ENCODE results near the gene SH3BP5L.
A peak's percentile ranks its signal among the peaks of the same experiment; 100 is the strongest.
"Not testable (repeated sequence)": the region's sequence is repeated elsewhere in the genome, so short reads cannot be mapped to it uniquely, and the experiment has no call there.

SH3BP5L gene

DNA sequence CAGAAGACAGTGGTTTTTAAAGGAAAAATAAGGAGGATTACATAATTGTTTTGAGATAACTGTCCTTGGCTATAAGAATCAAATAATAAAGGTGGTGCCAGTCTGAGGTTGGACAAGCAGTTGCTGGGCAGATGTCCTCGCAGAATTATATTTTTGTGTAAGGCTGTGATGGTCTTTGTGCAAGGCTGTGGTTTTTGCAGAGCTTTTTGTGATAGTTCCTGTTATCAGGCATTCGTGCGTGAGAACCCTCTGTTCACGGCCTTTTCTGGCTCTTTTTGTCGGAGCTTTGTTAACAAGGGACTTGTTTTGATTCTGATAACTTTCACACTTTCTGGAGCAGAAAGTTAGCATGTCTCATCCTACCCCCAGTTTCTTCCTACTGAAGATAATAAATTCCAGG lies 33.4 kb downstream of the SH3BP5L start:
- H3K4me1 ChIP-seq (ENCODE audit: low read depth, poor library complexity, severe bottlenecking): peaks cover 42% of the 10 kb centered on the region
- no peak overlapping the region; the same call in 1 of the 2 replicates for H3K4me2 ChIP-seq
- no peaks in the 10 kb centered on the region for H4K20me1 ChIP-seq (ENCODE audit: insufficient read depth)
- H2AFZ ChIP-seq (ENCODE audit: low read depth): no peak overlapping the region
- H3K27ac ChIP-seq: peak overlapping the region; percentile 62; the same call in 1 of the 2 replicates
- no peak for TF ChIP-seq CTCF (conservative IDR thresholded peaks at IDR 0.05; ENCODE audit: low read depth, low read length)
- no peaks in the 10 kb centered on the region for H3K27me3 ChIP-seq (ENCODE audit: insufficient read depth, low read depth)
- no peak overlapping the region for H3K9ac ChIP-seq
- no peaks in the 10 kb centered on the region for H3K79me2 ChIP-seq (ENCODE audit: insufficient read depth, low read depth)
- H3K36me3 ChIP-seq (ENCODE audit: insufficient read depth): no peaks in the 10 kb centered on the region
- H3K4me3 ChIP-seq (IDR thresholded peaks at IDR 0.05; ENCODE audit: insufficient read depth, low read depth, low read length): no peak overlapping the region

GRCh38 chr1:248791010-248791409 lies 34.7 kb downstream of the SH3BP5L start:
- Histone ChIP-seq H3K27ac (no peak overlapping the region), H3K9ac (no peak overlapping the region), H3K4me1 (ENCODE audit: low read depth, poor library complexity, severe bottlenecking) (peaks cover 53% of the 10 kb centered on the region), H3K79me2 (ENCODE audit: insufficient read depth, low read depth) (no peaks in the 10 kb centered on the region), H2AFZ (ENCODE audit: low read depth) (no peak overlapping the region), H3K27me3 (ENCODE audit: insufficient read depth, low read depth) (no peaks in the 10 kb centered on the region), H3K36me3 (ENCODE audit: insufficient read depth) (no peaks in the 10 kb centered on the region), H4K20me1 (ENCODE audit: insufficient read depth) (no peaks in the 10 kb centered on the region), H3K4me3 (IDR thresholded peaks at IDR 0.05; ENCODE audit: insufficient read depth, low read depth, low read length) (no peak overlapping the region), H3K4me2 (no peak overlapping the region)
- no peak for TF ChIP-seq CTCF (conservative IDR thresholded peaks at IDR 0.05; ENCODE audit: low read depth, low read length)

GRCh38 chr1:248790456-248790855 lies 35.3 kb downstream of the SH3BP5L start:
- no peak for TF ChIP-seq CTCF (conservative IDR thresholded peaks at IDR 0.05; ENCODE audit: low read depth, low read length)
- no peaks in the 10 kb centered on the region for H3K36me3 ChIP-seq (ENCODE audit: insufficient read depth)
- no peak overlapping the region for H2AFZ ChIP-seq (ENCODE audit: low read depth)
- H3K27ac ChIP-seq: no peak overlapping the region
- H3K4me1 ChIP-seq (ENCODE audit: low read depth, poor library complexity, severe bottlenecking): peaks cover 57% of the 10 kb centered on the region
- H3K79me2 ChIP-seq (ENCODE audit: insufficient read depth, low read depth): no peaks in the 10 kb centered on the region
- no peak overlapping the region for H3K9ac ChIP-seq
- no peak overlapping the region for H3K4me2 ChIP-seq
- no peak overlapping the region for H3K4me3 ChIP-seq (IDR thresholded peaks at IDR 0.05; ENCODE audit: insufficient read depth, low read depth, low read length)
- H3K27me3 ChIP-seq (ENCODE audit: insufficient read depth, low read depth): no peaks in the 10 kb centered on the region
- H4K20me1 ChIP-seq (ENCODE audit: insufficient read depth): no peaks in the 10 kb centered on the region

DNA sequence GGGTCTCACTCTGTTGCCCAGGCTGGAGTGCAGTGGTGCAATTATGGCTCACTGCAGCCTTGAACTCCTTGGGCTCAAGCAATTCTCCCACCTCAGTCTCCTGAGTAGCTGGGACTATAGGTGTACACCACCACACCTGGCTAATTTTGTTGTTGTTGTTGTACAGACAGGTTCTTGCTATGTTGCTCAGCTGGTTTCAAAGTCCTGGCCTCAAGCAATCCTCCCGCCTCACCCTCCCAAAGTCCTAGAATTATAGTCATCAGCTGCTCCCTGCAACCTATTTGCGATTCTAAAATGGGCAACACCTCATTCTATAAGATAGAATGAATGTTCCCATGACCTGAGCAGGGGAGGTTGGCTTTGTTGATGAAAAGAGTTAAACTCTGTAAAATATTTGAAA lies 36.4 kb downstream of the SH3BP5L start:
- not testable (repeated sequence) for H3K4me3 ChIP-seq (IDR thresholded peaks at IDR 0.05; ENCODE audit: insufficient read depth, low read depth, low read length); H3K27me3 ChIP-seq (ENCODE audit: insufficient read depth, low read depth); H2AFZ ChIP-seq (ENCODE audit: low read depth); H3K27ac ChIP-seq; H3K4me2 ChIP-seq; H3K36me3 ChIP-seq (ENCODE audit: insufficient read depth); H4K20me1 ChIP-seq (ENCODE audit: insufficient read depth); H3K9ac ChIP-seq; H3K79me2 ChIP-seq (ENCODE audit: insufficient read depth, low read depth)
- peaks cover 50% of the 10 kb centered on the region for H3K4me1 ChIP-seq (ENCODE audit: low read depth, poor library complexity, severe bottlenecking)

DNA sequence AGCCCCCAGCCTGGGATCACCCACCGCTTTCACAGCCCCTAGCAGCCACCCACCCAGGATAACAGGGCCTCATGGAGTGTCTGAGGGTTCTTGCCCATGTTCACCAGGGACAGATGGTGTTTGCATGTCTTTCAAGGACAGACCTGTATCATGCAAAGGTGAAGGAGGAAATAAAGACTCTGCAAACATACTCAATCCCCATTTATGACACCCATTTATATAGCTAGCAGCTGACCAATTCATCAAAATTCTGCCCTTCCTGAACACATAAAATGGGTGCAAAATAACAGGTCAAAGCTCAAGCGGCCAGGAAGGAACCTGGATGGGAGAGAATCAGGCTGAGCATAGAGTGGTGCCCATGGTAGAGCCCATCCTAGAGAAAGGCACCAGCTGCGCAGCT lies 37.4 kb downstream of the SH3BP5L start:
- Histone ChIP-seq H3K27ac (no peak overlapping the region), H4K20me1 (ENCODE audit: insufficient read depth) (no peaks in the 10 kb centered on the region), H3K9ac (no peak overlapping the region), H3K27me3 (ENCODE audit: insufficient read depth, low read depth) (no peaks in the 10 kb centered on the region), H2AFZ (ENCODE audit: low read depth) (no peak overlapping the region), H3K36me3 (ENCODE audit: insufficient read depth) (no peaks in the 10 kb centered on the region), H3K79me2 (ENCODE audit: insufficient read depth, low read depth) (no peaks in the 10 kb centered on the region), H3K4me1 (ENCODE audit: low read depth, poor library complexity, severe bottlenecking) (peaks cover 40% of the 10 kb centered on the region), H3K4me2 (no peak overlapping the region), H3K4me3 (IDR thresholded peaks at IDR 0.05; ENCODE audit: insufficient read depth, low read depth, low read length) (no peak overlapping the region)
- TF ChIP-seq CTCF (conservative IDR thresholded peaks at IDR 0.05; ENCODE audit: low read depth, low read length): no peak

Data from KMS-11 (cell line).